OCI-M1 (cell line): ENCODE results near the gene GRIN1.

ENCODE experiments used
- DNase-seq: peaks from one replicate; lab custom pipeline; 2025; lab: John Stamatoyannopoulos, UW

The GRIN1 gene

GRCh38 chr9:137164370-137165249 lies 25.7 kb downstream of the GRIN1 start:
- no peak for DNase-seq

- no peak for DNase-seq
Observed at GRCh38 chr9:137165250-137165836, 26.4 kb downstream of the GRIN1 start.

GRCh38 chr9:137166380-137167229 lies 27.7 kb downstream of the GRIN1 start:
- DNase-seq: no peak

GRCh38 chr9:137167277-137167746 lies 28.4 kb downstream of the GRIN1 start:
- no peak for DNase-seq

- DNase-seq: peak; percentile 9
Observed at GRCh38 chr9:137167747-137168572, 29.0 kb downstream of the GRIN1 start.

GRCh38 chr9:137168573-137168903 lies 29.6 kb downstream of the GRIN1 start:
- peak; percentile 26 for DNase-seq

- no peak for DNase-seq
Observed at GRCh38 chr9:137168904-137169856, 30.2 kb downstream of the GRIN1 start.

- no peak for DNase-seq
Observed at GRCh38 chr9:137169896-137170358, 31.0 kb downstream of the GRIN1 start, which contains the start of gene LRRC26. TSS of gene LRRC26 (minus strand) at chr9:137170051. CDS start at chr9:137169943, 108 bp downstream.

GRCh38 chr9:137170486-137171148 lies 31.7 kb downstream of the GRIN1 start:
- DNase-seq: no peak

- DNase-seq: no peak
Observed at GRCh38 chr9:137171149-137171900, 32.4 kb downstream of the GRIN1 start.

- no peak for DNase-seq
Observed at GRCh38 chr9:137172901-137173795, 34.2 kb downstream of the GRIN1 start.

- DNase-seq: no peak
Observed at GRCh38 chr9:137173796-137174664, 35.1 kb downstream of the GRIN1 start.

GRCh38 chr9:137174722-137175293 lies 35.9 kb downstream of the GRIN1 start:
- no peak for DNase-seq

GRCh38 chr9:137175345-137175961 lies 36.5 kb downstream of the GRIN1 start:
- DNase-seq: no peak

GRCh38 chr9:137176302-137177182 lies 37.6 kb downstream of the GRIN1 start:
- DNase-seq: peak; percentile 44
